ENCODE results near the gene SLC28A3. TPM values are rescaled to one million over a fixed set of nuclear protein-coding genes. Genes with fewer than 3 reads are reported as not detected.

Gene SLC28A3
- total and polyA plus RNA-seq, 10 of the 15 experiments (the other 5 are each of a cell fraction or from before 2014, with no cell fraction given) = 0.03 to 0.39 (median 0.07) TPM; not detected in 2

DNA sequence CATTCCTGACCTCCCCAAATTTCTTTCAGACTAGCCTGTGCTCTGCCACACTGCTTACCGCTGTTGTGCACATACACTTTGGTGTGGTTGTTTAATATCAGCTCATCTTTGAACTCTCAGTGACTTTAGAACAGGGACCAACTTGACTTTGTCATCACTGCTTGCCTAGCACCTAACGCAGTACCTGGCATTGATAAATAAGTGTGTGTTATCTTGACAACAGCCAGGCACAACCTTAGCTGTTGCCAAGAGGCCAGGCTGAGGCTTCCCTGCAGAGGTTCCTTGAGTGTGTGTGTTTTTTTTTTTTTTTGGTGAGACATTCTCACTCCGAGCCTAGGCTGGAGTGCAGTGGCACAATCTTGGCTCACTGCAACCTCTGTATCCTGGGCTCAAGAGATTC is 41.0 kb upstream of the SLC28A3 start:
- WGBS (ENCODE audit: insufficient coverage, insufficient replicate concordance, low lambda C conversion rate, missing lambda C conversion rate) = 45% methylated on average over 3 of the region's 3 CpGs
- ATAC-seq = no peak
- H3K4me3 ChIP-seq = no peak overlapping the region
- H3K27ac ChIP-seq (ENCODE audit: control insufficient read depth, insufficient read depth) = no peak overlapping the region
- no peaks in the 10 kb centered on the region for H3K79me2 ChIP-seq (ENCODE audit: control insufficient read depth, insufficient read depth, low read length)
- no peak for FAIRE-seq
- H3K27me3 ChIP-seq (replicated peaks in 1 of 2; ENCODE audit: control insufficient read depth in 2 of 2, insufficient read depth in 2 of 2, low read length in 1 of 2) = no peaks in the 10 kb centered on the region
- no peaks in the 10 kb centered on the region for H3K36me3 ChIP-seq (ENCODE audit: control insufficient read depth in 2 of 2, insufficient read depth in 2 of 2, low read length in 1 of 2)
- ChIA-PET SMC1A (ENCODE audit: uncharacterized antibody, unreplicated experiment) (no interaction called here), RAD21 (ENCODE audit: unreplicated experiment) (no interaction called here), CTCF (interaction anchor here (1.3 kb wide), 1 partner anchor 15 kb away, joined by 5 read pairs; no protein-coding TSS in a partner anchor), POLR2A (interaction anchor here (0.6 kb wide), 1 partner anchor 224 kb away, joined by 3 read pairs; no protein-coding TSS in a partner anchor)
- no peaks in the 10 kb centered on the region for H3K4me1 ChIP-seq (ENCODE audit: control insufficient read depth, insufficient read depth, low read length)
- in situ Hi-C loops (cut with MboI) = loop anchor here (25.0 kb wide), 1 partner anchor 1406 kb away; no protein-coding TSS in a partner anchor
- intact Hi-C loops (cut with micrococcal nuclease; ENCODE audit: unreplicated experiment) = no loop called here
- no peaks in the 10 kb centered on the region for H4K20me1 ChIP-seq (ENCODE audit: control insufficient read depth, insufficient read depth)
- no peak for DNase-seq (ENCODE audit: low read depth, low spot score)
- BruUV-seq (replicated peaks) = no TSS peak
- H2AFZ ChIP-seq (ENCODE audit: control insufficient read depth, low read depth, low read length) = no peak overlapping the region
- TF ChIP-seq FOS (IDR thresholded peaks at IDR 0.05; ENCODE audit: borderline replicate concordance, extremely low read depth, insufficient read length) (no peak), PRDM15 (CRISPR knock-in tag; IDR thresholded peaks at IDR 0.05) (no peak), SREBF2 (IDR thresholded peaks at IDR 0.05; ENCODE audit: low read length) (no peak)
- no peak overlapping the region for H3K4me2 ChIP-seq (ENCODE audit: control insufficient read depth, insufficient read depth)
- no peak overlapping the region for H3K9ac ChIP-seq (ENCODE audit: control insufficient read depth, insufficient read depth, low read length)
- H3K9me3 ChIP-seq (replicated peaks; ENCODE audit: control insufficient read depth, insufficient read depth, low read length) = no peaks in the 10 kb centered on the region

DNA sequence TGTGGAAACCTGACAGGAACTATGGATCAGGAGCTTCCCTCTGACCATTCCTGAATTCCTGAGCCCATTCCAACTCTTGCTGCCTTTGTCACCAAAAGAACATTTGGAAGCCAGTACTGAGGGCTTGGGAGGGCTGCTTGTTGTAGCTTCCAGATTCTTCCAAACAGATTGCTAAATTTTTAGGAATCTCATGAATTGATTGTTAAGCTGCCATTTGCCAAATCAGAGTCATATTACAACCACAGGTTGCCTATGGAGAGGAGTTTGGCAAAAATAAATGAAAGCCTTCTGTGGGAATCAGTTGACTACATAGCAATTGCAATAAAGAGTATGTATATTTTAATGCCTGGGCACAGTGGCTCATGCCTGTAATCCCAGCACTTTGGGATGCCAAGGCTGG is 39.2 kb upstream of the SLC28A3 start:
- H3K27ac ChIP-seq (ENCODE audit: control insufficient read depth, insufficient read depth) = no peak overlapping the region
- ChIA-PET RAD21 (ENCODE audit: unreplicated experiment) (no interaction called here), POLR2A (no interaction called here), SMC1A (ENCODE audit: uncharacterized antibody, unreplicated experiment) (interaction anchor here (1.3 kb wide), 2 partner anchors 8 to 22 kb away, joined by 3 read pairs; no protein-coding TSS in a partner anchor), CTCF (interaction anchor here (0.6 to 1.1 kb wide), 3 partner anchors 17 to 313 kb away, joined by 3 to 4 read pairs (median 3); no protein-coding TSS in a partner anchor)
- no peaks in the 10 kb centered on the region for H4K20me1 ChIP-seq (ENCODE audit: control insufficient read depth, insufficient read depth)
- no peak overlapping the region for H3K9ac ChIP-seq (ENCODE audit: control insufficient read depth, insufficient read depth, low read length)
- ATAC-seq (no peak), FAIRE-seq (no peak), DNase-seq (ENCODE audit: low read depth, low spot score) (no peak)
- intact Hi-C loops (cut with micrococcal nuclease; ENCODE audit: unreplicated experiment) (no loop called here), in situ Hi-C loops (cut with MboI) (loop anchor here (25.0 kb wide), 1 partner anchor 1408 kb away; no protein-coding TSS in a partner anchor)
- TF ChIP-seq YBX1 (IDR thresholded peaks at IDR 0.05) = no peak
- TF ChIP-seq, protein P1, sequence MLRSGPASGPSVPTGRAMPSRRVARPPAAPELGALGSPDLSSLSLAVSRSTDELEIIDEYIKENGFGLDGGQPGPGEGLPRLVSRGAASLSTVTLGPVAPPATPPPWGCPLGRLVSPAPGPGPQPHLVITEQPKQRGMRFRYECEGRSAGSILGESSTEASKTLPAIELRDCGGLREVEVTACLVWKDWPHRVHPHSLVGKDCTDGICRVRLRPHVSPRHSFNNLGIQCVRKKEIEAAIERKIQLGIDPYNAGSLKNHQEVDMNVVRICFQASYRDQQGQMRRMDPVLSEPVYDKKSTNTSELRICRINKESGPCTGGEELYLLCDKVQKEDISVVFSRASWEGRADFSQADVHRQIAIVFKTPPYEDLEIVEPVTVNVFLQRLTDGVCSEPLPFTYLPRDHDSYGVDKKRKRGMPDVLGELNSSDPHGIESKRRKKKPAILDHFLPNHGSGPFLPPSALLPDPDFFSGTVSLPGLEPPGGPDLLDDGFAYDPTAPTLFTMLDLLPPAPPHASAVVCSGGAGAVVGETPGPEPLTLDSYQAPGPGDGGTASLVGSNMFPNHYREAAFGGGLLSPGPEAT (IDR thresholded peaks at IDR 0.05; ENCODE audit: low read depth) = no peak
- TF ChIP-seq, protein P2, sequence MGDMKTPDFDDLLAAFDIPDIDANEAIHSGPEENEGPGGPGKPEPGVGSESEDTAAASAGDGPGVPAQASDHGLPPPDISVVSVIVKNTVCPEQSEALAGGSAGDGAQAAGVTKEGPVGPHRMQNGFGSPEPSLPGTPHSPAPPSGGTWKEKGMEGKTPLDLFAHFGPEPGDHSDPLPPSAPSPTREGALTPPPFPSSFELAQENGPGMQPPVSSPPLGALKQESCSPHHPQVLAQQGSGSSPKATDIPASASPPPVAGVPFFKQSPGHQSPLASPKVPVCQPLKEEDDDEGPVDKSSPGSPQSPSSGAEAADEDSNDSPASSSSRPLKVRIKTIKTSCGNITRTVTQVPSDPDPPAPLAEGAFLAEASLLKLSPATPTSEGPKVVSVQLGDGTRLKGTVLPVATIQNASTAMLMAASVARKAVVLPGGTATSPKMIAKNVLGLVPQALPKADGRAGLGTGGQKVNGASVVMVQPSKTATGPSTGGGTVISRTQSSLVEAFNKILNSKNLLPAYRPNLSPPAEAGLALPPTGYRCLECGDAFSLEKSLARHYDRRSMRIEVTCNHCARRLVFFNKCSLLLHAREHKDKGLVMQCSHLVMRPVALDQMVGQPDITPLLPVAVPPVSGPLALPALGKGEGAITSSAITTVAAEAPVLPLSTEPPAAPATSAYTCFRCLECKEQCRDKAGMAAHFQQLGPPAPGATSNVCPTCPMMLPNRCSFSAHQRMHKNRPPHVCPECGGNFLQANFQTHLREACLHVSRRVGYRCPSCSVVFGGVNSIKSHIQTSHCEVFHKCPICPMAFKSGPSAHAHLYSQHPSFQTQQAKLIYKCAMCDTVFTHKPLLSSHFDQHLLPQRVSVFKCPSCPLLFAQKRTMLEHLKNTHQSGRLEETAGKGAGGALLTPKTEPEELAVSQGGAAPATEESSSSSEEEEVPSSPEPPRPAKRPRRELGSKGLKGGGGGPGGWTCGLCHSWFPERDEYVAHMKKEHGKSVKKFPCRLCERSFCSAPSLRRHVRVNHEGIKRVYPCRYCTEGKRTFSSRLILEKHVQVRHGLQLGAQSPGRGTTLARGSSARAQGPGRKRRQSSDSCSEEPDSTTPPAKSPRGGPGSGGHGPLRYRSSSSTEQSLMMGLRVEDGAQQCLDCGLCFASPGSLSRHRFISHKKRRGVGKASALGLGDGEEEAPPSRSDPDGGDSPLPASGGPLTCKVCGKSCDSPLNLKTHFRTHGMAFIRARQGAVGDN (IDR thresholded peaks at IDR 0.05) = no peak
- no peak overlapping the region for H3K4me3 ChIP-seq
- H3K4me1 ChIP-seq (ENCODE audit: control insufficient read depth, insufficient read depth, low read length) = no peaks in the 10 kb centered on the region
- H3K4me2 ChIP-seq (ENCODE audit: control insufficient read depth, insufficient read depth) = no peak overlapping the region
- H2AFZ ChIP-seq (ENCODE audit: control insufficient read depth, low read depth, low read length) = no peak overlapping the region
- H3K9me3 ChIP-seq (replicated peaks; ENCODE audit: control insufficient read depth, insufficient read depth, low read length) = no peaks in the 10 kb centered on the region
- no TSS peak for BruUV-seq (replicated peaks)
- no peaks in the 10 kb centered on the region for H3K27me3 ChIP-seq (replicated peaks in 1 of 2; ENCODE audit: control insufficient read depth in 2 of 2, insufficient read depth in 2 of 2, low read length in 1 of 2)
- no peaks in the 10 kb centered on the region for H3K36me3 ChIP-seq (ENCODE audit: control insufficient read depth in 2 of 2, insufficient read depth in 2 of 2, low read length in 1 of 2)
- no peaks in the 10 kb centered on the region for H3K79me2 ChIP-seq (ENCODE audit: control insufficient read depth, insufficient read depth, low read length)

Measured in GM12878 (cell line).